ENCODE results near the gene NHLRC4. TPM values are rescaled to one million over a fixed set of nuclear protein-coding genes. Genes with fewer than 3 reads are reported as not detected.

The NHLRC4 gene
- total and polyA plus RNA-seq, 4 donors, result 2.3 to 8.6 (median 5.7) TPM

DNA sequence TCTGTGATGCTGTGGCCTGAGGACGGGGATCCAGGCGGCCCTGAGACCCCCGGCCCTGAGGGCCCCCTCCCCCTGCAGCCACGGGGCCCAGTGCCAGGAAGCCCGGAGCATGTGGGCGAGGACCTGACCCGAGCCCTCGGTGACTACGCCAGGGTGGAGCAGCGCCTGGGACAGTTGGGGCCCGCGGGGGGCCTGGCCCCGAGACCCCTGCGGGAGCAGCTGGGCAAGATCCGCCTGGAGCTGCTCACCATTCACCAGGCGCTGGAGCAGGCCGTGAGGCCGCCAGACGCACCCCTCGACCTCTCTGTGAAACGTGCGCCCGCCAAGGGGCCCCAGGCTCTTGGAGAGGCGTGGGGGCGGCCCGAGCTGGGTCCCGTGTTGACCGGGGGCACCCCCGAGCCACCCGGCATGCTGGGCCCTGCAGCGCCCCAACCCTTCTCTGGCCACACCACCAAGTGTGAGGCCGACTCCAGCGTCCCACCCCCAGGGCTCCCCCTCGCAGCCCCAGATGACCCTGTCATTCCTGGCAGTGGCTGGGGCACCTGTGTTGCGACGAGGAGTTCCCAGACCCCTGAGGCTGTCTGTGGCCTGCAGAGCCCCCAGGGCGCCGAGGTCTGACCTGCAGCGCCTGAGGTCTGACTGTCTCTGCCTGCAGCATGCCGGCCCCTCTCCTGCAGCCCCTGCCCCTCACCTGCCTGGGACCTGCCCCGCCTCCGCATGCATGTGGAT lies 2.0 kb upstream of the NHLRC4 start:
- DNase-seq, result no peak
- peaks cover 0 to 21% (median 10%) of the 10 kb centered on the region in 3 donors for H3K27me3 ChIP-seq (ENCODE audit: control insufficient read depth in 3 of 3, insufficient read depth in 3 of 3, low read length in 2 of 3)
- TF ChIP-seq, protein P1, sequence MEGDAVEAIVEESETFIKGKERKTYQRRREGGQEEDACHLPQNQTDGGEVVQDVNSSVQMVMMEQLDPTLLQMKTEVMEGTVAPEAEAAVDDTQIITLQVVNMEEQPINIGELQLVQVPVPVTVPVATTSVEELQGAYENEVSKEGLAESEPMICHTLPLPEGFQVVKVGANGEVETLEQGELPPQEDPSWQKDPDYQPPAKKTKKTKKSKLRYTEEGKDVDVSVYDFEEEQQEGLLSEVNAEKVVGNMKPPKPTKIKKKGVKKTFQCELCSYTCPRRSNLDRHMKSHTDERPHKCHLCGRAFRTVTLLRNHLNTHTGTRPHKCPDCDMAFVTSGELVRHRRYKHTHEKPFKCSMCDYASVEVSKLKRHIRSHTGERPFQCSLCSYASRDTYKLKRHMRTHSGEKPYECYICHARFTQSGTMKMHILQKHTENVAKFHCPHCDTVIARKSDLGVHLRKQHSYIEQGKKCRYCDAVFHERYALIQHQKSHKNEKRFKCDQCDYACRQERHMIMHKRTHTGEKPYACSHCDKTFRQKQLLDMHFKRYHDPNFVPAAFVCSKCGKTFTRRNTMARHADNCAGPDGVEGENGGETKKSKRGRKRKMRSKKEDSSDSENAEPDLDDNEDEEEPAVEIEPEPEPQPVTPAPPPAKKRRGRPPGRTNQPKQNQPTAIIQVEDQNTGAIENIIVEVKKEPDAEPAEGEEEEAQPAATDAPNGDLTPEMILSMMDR (IDR thresholded peaks at IDR 0.05; ENCODE audit: control extremely low read depth, extremely low read depth), result no peak
- no peak overlapping the region for H3K9ac ChIP-seq (ENCODE audit: insufficient read depth in 1 of 2, low read length in 2 of 2)
- H3K27ac ChIP-seq (ENCODE audit: low read depth in 1 of 2, low read length in 1 of 2), result no peak overlapping the region
- H3K9me3 ChIP-seq (ENCODE audit: control insufficient read depth in 4 of 4, insufficient read depth in 3 of 4, low read length in 3 of 4), result peaks cover 0 to 4% (median 0%) of the 10 kb centered on the region in 4 donors
- no peaks in the 10 kb centered on the region for H3K36me3 ChIP-seq (ENCODE audit: control insufficient read depth in 4 of 4, insufficient read depth in 4 of 4, low read length in 4 of 4)
- 84 to 90% methylated on average over 39 to 42 of the region's 42 CpGs for WGBS, 2 donors
- ATAC-seq (ENCODE audit: insufficient read depth, low FRiP score), result no peak
- H3K4me3 ChIP-seq, result no peak overlapping the region
- H3K4me1 ChIP-seq (ENCODE audit: control insufficient read depth in 5 of 5, insufficient read depth in 5 of 5, low read length in 5 of 5), result peaks cover 0 to 35% (median 13%) of the 10 kb centered on the region in 5 donors

DNA sequence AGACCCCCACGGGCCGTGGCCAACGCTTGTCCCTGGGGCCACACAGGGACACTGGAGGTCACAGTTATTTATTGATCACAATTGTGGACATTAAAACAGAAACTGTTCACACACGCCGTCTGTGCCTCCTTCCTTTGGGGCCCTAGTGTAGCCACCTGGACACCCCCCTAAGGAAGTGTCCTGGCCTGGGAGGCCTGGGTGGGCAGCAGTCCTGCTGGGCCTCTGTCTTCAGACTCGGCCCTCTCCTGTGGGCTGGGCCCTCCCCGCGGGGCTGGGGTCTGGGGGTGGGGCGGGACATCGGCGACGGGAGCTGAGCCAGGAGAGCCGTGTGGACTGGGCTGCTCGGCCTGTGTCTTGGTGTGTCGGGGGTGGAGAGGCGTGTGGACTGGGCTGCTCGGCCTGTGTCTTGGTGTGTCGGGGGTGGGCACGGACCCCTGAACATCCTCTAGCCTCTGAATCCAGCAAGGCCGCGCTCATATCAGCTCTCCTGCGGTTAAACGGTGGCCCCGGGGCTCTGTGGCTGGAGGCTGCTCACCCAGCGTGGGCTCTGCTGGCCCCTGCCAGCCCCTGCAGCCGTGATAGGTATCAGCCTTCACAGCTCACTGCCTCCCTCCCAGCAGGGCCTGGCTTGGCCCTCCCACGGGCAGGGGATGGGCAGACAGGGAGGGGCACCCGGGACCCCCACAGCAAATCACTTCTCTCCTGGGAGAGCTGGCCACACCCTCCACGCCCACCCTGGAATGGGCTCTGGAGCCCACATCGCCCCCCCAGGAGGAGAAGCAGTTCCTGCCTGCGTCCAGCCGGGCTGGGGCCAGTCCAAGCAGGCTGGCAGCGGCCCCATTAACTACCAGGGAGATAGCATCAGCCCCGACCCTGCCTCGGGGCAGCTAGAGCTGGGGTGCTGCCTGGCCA lies 1.1 kb upstream of the NHLRC4 start:
- Histone ChIP-seq H3K27ac (ENCODE audit: low read depth in 1 of 2, low read length in 1 of 2) (no peak overlapping the region), H3K4me3 (no peak overlapping the region), H3K36me3 (ENCODE audit: control insufficient read depth in 4 of 4, insufficient read depth in 4 of 4, low read length in 4 of 4) (no peaks in the 10 kb centered on the region), H3K27me3 (ENCODE audit: control insufficient read depth in 3 of 3, insufficient read depth in 3 of 3, low read length in 2 of 3) (peaks cover 0 to 21% (median 10%) of the 10 kb centered on the region in 3 donors), H3K9ac (ENCODE audit: insufficient read depth in 1 of 2, low read length in 2 of 2) (no peak overlapping the region), H3K4me1 (ENCODE audit: control insufficient read depth in 5 of 5, insufficient read depth in 5 of 5, low read length in 5 of 5) (peaks cover 0 to 35% (median 15%) of the 10 kb centered on the region in 5 donors), H3K9me3 (ENCODE audit: control insufficient read depth in 4 of 4, insufficient read depth in 3 of 4, low read length in 3 of 4) (peaks cover 0 to 4% (median 0%) of the 10 kb centered on the region in 4 donors)
- TF ChIP-seq, protein P1 (IDR thresholded peaks at IDR 0.05; ENCODE audit: control extremely low read depth, extremely low read depth), result no peak
- DNase-seq (peak; percentile 59 to 73 (median 72)), ATAC-seq (ENCODE audit: insufficient read depth, low FRiP score) (no peak)
- 59 to 86% methylated on average over 23 to 35 of the region's 35 CpGs for WGBS, 2 donors

DNA sequence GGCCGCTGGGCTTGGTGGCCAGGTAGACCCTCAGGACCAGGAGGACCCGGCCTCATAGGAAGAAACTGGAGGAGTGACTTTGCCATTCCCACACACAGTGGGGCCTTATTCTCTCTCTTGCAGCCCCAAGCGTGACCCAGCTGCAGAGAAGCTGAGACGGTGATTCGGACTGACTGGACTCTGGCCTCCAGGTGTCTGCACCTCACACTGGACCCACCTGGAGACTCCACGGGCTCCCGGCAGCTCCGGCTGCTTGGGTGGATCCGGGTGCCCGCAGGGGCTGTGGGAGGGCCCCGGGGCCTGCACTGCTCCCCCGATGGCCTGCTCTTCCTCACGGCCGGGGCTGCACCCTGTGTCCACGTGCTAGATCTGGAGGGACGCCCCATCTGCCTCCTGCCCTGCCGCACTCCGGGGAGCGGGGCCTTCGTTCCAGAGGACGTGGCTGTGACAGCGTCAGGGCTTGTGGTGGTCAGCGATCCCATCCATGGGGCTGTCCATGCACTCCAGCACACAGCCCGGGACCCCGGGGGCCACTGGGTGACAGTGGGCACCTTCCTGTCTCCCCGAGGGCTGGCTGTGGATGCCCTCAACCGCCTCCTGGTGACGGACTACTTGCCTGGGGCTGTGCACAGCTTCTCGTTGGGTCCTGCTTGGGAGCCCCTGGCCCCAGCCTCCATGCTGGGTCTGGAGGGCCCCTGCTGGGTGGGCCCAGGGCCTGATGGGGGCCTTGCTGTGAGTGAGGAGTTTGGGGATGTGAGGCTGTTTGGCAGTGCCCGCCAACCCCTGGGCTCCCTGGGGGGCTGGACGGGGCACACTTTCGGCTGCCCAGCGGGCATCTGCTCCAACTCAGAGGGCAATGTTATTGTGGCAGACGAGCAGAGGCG lies 810 bp downstream of the NHLRC4 start:
- WGBS, 2 donors, result 93 to 96% methylated on average over 34 to 35 of the region's 35 CpGs
- H3K27me3 ChIP-seq (ENCODE audit: control insufficient read depth in 3 of 3, insufficient read depth in 3 of 3, low read length in 2 of 3), result peaks cover 0 to 3% (median 0%) of the 10 kb centered on the region in 3 donors
- peak overlapping the region in 1 of 2 donors; percentile 3 for H3K9ac ChIP-seq (ENCODE audit: insufficient read depth in 1 of 2, low read length in 2 of 2)
- no peak overlapping the region for H3K4me3 ChIP-seq
- H3K36me3 ChIP-seq (ENCODE audit: control insufficient read depth in 4 of 4, insufficient read depth in 4 of 4, low read length in 4 of 4), result peaks cover 0 to under 1% (median 0%) of the 10 kb centered on the region in 4 donors
- H3K9me3 ChIP-seq (ENCODE audit: control insufficient read depth in 4 of 4, insufficient read depth in 3 of 4, low read length in 3 of 4), result no peaks in the 10 kb centered on the region
- TF ChIP-seq, protein P1 (IDR thresholded peaks at IDR 0.05; ENCODE audit: control extremely low read depth, extremely low read depth), result no peak
- DNase-seq (no peak), ATAC-seq (ENCODE audit: insufficient read depth, low FRiP score) (no peak)
- H3K27ac ChIP-seq (ENCODE audit: low read depth in 1 of 2, low read length in 1 of 2), result no peak overlapping the region
- H3K4me1 ChIP-seq (ENCODE audit: control insufficient read depth in 5 of 5, insufficient read depth in 5 of 5, low read length in 5 of 5), result peaks cover 0 to 35% (median 21%) of the 10 kb centered on the region in 5 donors

Data from lung (tissue), 12 donors.